Activated T-helper 17 cell treated with anti-CD3 and anti-CD28 coated beads, Interleukin-2, amount 50 U/mL, for 72 hours (primary cell): ENCODE data around the gene SLAIN1. TPM values are rescaled to one million over a fixed set of nuclear protein-coding genes. Genes with fewer than 3 reads are reported as not detected.

Experiments used
- ATAC-seq: fragments of 150-1000 bp; cut with Tn5 transposase; replicated peaks from 2 replicates; pipeline ENCODE4 v1.10.0; 2021; ENCODE audit warnings: mild to moderate bottlenecking, moderate library complexity
- H3K27ac Mint-ChIP-seq: one replicate; pipeline ENCODE4 v1.8.0; 2022; ENCODE audit warnings: mixed read lengths
- H3K27me3 Mint-ChIP-seq: one replicate; pipeline ENCODE4 v1.8.0; 2022; ENCODE audit warnings: mixed read lengths
- H3K36me3 Mint-ChIP-seq: one replicate; pipeline ENCODE4 v1.8.0; 2022; ENCODE audit warnings: low read depth, mild to moderate bottlenecking, mixed read lengths
- H3K4me1 Mint-ChIP-seq: one replicate; pipeline ENCODE4 v1.8.0; 2022; ENCODE audit warnings: mixed read lengths
- H3K4me3 Mint-ChIP-seq: one replicate; pipeline ENCODE4 v1.8.0; 2022; ENCODE audit warnings: mild to moderate bottlenecking, mixed read lengths
- H3K9me3 Mint-ChIP-seq: one replicate; pipeline ENCODE4 v1.8.0; 2022; ENCODE audit warnings: mixed read lengths
- total RNA-seq, 2 donors: library from RNA; stranded (reverse); gene quantifications; one replicate each; pipeline ENCODE4 v1.2.3, GENCODE V29; 2022

Gene SLAIN1
- total RNA-seq, 2 donors from 2014 or later = 17.1 to 34.4 TPM

DNA sequence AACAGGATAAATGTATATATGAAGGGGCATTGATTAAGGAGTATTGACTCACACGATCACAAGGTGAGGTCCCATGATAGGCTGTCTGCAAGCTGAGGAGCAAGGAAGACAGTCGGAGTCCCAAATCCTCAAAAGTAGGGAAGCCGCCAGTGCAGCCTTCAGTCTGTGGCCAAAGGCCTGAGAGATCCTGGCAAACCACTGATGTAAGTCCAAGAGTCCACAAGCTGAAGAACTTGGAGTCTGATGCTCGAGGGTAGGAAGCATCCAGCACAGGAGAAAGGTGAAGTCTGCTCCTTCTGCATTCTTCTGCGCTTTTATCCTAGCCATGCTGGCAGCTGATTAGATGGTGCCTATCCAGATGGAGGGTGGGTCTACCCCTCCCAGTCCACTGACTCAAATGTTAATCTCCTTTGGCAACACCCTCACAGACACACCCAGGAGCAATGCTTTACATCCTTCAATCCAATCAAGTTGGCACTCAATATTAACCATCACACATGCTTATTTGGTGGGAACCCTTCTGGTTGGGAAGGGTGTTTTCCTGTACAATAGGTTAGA is 55.1 kb downstream of the SLAIN1 start:
- H3K27ac Mint-ChIP-seq = no peak overlapping the region
- no peaks in the 10 kb centered on the region for H3K9me3 Mint-ChIP-seq
- peaks cover 13% of the 10 kb centered on the region for H3K4me1 Mint-ChIP-seq
- no peak for ATAC-seq
- H3K36me3 Mint-ChIP-seq = peaks cover 41% of the 10 kb centered on the region
- no peak overlapping the region for H3K4me3 Mint-ChIP-seq
- no peaks in the 10 kb centered on the region for H3K27me3 Mint-ChIP-seq

DNA sequence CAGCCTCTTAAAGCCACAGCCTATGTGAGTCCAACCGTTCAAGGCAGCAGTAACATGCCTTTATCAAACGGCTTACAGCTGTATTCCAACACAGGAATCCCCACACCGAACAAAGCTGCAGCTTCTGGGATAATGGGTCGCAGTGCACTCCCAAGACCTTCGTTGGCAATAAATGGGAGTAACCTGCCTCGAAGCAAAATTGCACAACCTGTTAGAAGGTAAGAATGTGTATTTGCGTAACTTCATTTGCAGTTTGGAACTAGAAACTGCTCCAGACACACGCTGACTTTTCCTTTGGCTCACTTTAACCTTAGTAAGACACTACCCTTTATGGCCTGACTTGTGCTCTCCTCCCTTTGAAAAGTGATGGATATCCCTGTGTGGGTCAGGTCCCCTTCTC is 63.4 kb downstream of the SLAIN1 start:
- peaks cover 69% of the 10 kb centered on the region for H3K36me3 Mint-ChIP-seq

DNA sequence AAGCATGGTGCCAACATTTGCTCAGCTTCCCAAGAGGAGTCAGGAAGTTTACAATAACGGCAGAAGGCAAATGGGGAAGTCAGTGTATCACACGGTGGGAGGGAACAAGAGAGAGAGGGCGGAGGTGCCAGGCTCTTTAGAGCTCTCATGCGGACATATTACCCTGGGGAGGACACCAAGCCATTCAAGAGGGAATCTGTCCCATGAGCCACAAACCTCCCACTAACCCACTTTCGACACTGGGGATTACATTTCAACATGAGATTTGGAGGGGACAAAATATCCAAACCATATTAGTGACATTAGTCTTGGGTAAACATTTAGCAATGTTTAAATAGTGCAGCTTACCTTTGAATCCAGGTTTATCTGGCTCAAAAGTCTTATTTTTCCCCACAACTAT is 69.9 kb downstream of the SLAIN1 start:
- Mint-ChIP-seq H3K4me1 (peaks cover 7% of the 10 kb centered on the region), H3K4me3 (no peak overlapping the region), H3K27ac (no peak overlapping the region), H3K27me3 (no peaks in the 10 kb centered on the region), H3K36me3 (peaks cover 31% of the 10 kb centered on the region), H3K9me3 (no peaks in the 10 kb centered on the region)
- no peak for ATAC-seq

More for the DNA sequence above, 63.4 kb downstream of the SLAIN1 start:
- ATAC-seq = no peak
- Mint-ChIP-seq H3K9me3 (no peaks in the 10 kb centered on the region), H3K27me3 (no peaks in the 10 kb centered on the region), H3K4me3 (no peak overlapping the region), H3K27ac (no peak overlapping the region), H3K4me1 (no peaks in the 10 kb centered on the region)

DNA sequence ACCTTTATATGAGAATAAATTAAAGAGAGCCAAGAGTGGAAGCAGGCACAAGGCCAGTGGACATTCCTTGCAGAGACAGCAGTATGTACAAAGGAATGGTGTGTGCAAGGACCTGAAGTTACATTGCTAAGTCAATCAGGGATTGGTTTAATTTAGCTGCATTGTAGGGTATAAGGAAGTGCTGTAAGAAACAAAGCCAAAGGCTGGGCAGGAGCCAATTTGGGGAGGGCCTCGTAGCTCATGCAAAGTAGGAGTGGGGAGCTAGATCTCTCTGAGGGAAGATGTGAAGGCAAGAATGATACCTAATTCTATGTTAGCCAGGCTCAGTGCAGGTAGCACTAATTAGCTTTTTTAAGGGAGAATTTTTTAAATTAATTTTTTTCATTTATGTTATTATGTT is 76.7 kb downstream of the SLAIN1 start:
- Mint-ChIP-seq H3K36me3 (no peaks in the 10 kb centered on the region), H3K4me1 (peaks cover 4% of the 10 kb centered on the region), H3K9me3 (no peaks in the 10 kb centered on the region), H3K27me3 (no peaks in the 10 kb centered on the region), H3K27ac (no peak overlapping the region), H3K4me3 (no peak overlapping the region)
- no peak for ATAC-seq

DNA sequence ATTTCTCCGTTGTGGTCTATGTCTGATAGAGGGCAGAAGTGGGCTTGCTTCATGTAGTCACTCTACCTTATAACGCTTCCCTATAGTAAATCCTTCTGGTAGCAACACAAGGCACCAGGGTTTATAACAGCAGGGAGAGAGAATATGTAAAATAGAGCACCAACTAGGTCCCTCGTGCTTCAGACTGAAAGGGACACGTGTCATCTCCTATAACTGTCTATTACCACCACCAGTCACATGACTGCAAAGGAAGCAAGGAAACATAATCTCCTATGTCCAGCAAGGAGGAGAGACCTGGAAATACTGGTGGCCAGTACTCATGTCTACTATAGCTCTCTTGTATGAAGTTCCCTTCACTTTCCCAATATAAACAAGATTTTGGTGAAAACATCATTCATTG is 79.2 kb downstream of the SLAIN1 start:
- Mint-ChIP-seq H3K36me3 (no peaks in the 10 kb centered on the region), H3K27me3 (no peaks in the 10 kb centered on the region), H3K4me3 (no peak overlapping the region), H3K9me3 (no peaks in the 10 kb centered on the region), H3K27ac (no peak overlapping the region), H3K4me1 (peaks cover 6% of the 10 kb centered on the region)
- ATAC-seq = no peak

DNA sequence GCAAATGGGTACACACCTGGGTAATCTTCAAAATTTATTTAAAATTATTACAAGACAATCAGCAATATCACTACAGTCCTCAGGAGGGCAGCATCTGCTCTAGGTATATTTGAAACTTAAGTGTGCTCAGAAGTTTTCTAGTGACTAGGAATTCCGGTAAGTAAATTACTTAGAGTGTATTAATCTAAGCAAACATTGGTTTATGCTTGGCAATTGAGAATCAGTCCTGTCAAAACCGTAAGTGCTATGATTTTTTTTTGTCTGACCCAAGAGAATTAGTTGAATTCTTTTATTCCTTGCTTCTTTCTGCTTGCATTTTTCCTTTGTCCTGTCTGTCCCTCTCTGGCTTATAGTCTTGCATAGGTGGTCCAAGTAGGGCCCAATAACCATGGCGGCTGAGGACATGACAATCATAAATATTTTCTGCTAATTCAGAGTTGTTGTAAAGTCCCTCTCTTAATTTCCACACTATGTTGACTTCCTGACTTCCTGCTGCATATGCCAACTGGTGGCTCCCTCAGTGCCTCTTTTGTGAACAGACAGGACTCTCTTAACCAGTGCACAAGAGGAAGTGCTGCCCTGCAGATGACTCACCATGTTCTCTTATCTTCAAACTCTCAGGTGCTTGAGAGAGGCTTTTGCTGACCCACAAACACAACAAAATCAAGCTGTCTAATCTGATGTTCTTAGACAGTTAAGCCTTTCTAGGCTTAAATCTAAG is 82.2 kb downstream of the SLAIN1 start:
- Mint-ChIP-seq H3K36me3 (no peaks in the 10 kb centered on the region), H3K4me1 (peaks cover 6% of the 10 kb centered on the region), H3K9me3 (no peaks in the 10 kb centered on the region), H3K27ac (peak overlapping the region; percentile 7), H3K4me3 (no peak overlapping the region), H3K27me3 (no peaks in the 10 kb centered on the region)
- peak; percentile 77 for ATAC-seq

DNA sequence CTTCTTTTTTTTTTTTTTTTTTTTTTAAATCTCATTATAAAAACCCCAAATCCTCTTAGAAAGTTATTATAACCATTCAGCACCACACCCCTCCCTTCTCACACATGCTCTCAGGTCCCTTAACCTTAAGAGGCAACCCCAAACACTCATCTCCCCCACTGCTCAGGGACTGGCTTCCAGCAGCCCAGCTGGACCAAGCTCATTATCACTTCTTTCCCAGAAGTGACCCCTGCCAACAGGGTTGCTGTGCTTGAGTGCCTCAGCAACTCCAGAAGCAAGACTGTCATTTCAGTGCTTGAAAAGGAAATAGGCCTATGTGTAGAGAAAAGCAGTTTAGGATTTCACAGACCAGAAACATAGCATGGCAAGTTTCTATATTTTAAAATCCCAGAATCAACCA is 84.3 kb downstream of the SLAIN1 start:
- Mint-ChIP-seq H3K27me3 (no peaks in the 10 kb centered on the region), H3K4me3 (no peak overlapping the region), H3K36me3 (no peaks in the 10 kb centered on the region), H3K27ac (no peak overlapping the region), H3K9me3 (no peaks in the 10 kb centered on the region), H3K4me1 (peaks cover 6% of the 10 kb centered on the region)
- no peak for ATAC-seq

DNA sequence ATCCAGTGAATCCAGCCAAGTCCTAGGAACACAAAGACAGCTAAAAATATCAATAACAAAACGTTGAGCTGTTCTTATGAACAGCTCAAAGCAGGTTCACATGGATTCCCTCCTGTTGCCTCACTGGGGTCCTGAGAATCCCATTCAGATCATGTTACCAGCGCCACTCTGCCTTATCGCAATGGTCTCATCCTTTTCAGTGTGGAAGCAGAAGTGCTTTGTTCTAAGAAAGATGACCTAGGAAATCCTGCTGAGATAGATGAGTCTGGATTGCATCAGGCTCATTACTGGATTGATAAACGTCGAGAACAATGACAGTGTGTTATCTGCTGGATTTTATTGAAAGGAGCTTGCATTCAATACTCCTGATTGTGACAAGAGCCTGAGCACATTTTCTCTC is 87.0 kb downstream of the SLAIN1 start:
- Mint-ChIP-seq H3K4me3 (no peak overlapping the region), H3K27ac (no peak overlapping the region), H3K36me3 (peaks cover 6% of the 10 kb centered on the region), H3K4me1 (peaks cover 6% of the 10 kb centered on the region), H3K27me3 (peaks cover 3% of the 10 kb centered on the region), H3K9me3 (peaks cover 3% of the 10 kb centered on the region)
- ATAC-seq = no peak

DNA sequence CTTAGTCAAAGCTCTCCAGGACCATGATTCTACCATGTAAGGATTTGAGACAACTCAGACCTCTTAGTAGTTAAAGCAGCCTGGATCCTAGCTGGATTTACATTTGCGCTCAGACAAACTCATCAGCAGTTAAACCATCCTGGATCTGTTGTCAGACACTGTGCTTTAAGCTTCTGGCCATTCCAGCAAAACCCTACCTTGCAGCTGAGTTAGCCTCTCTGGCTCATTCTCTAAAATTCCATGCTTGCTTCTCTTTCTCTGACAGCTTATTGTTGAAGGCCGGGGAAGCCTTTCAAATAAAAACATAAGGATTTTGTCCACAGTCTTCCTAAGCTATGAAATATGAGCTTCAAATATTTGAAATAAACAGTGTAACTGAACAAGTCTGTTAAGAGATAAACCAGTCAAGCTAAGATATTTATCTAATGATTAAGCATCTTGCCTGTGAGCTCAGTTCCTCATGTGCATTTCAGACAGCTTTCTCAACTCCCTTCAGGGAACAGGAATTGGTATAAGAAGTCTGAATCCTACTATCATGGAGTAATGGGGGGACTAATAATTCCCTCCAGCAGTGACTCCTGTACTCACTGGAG is 89.3 kb downstream of the SLAIN1 start:
- H3K4me3 Mint-ChIP-seq = no peak overlapping the region
- H3K27ac Mint-ChIP-seq = no peak overlapping the region
- H3K36me3 Mint-ChIP-seq = peaks cover 6% of the 10 kb centered on the region
- no peak for ATAC-seq
- peaks cover 3% of the 10 kb centered on the region for H3K27me3 Mint-ChIP-seq
- H3K9me3 Mint-ChIP-seq = peaks cover 10% of the 10 kb centered on the region
- H3K4me1 Mint-ChIP-seq = no peaks in the 10 kb centered on the region

DNA sequence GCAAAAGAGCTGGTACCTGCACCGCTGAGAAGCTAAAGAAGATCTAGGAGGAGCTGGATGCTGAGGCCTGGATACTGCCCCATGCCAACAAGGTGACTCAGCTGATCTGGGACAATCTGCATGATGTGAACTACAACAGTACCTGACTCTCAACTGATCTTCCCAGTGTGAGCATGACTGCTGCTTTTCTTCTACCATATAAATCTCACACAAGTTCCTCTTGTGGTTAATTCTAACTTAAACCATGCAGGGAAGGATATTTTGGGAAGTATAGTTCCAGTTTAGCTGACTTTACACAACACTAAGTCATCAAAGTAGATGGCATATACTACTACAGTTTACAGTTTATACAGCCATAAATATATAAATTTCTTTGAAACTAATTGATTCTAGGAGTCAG is 91.9 kb downstream of the SLAIN1 start:
- Mint-ChIP-seq H3K27me3 (peaks cover 3% of the 10 kb centered on the region), H3K9me3 (peaks cover 23% of the 10 kb centered on the region), H3K4me3 (no peak overlapping the region), H3K36me3 (peaks cover 6% of the 10 kb centered on the region), H3K4me1 (no peaks in the 10 kb centered on the region), H3K27ac (no peak overlapping the region)
- no peak for ATAC-seq

DNA sequence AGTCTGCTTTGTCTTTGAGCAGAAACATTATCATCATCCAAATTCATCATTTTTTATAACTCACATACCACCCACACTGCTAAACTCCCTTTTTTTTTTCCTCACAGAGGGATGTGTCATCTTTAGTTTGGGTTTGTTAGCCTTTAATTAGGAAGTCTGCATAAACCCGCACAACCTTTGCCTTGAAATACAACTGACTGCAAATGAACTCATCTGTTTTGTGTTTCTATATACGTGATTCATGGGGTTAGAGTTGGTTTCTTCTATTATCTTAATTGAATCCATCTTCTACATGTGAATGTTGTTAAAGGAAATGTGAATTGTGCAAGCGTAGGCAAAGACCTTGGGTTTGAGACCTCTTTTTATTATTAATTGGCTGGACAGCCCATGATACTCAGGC is 102.7 kb downstream of the SLAIN1 start:
- H3K9me3 Mint-ChIP-seq = no peaks in the 10 kb centered on the region
- ATAC-seq = no peak
- H3K27me3 Mint-ChIP-seq = peaks cover 4% of the 10 kb centered on the region
- no peaks in the 10 kb centered on the region for H3K36me3 Mint-ChIP-seq
- no peak overlapping the region for H3K27ac Mint-ChIP-seq
- no peak overlapping the region for H3K4me3 Mint-ChIP-seq
- no peaks in the 10 kb centered on the region for H3K4me1 Mint-ChIP-seq

DNA sequence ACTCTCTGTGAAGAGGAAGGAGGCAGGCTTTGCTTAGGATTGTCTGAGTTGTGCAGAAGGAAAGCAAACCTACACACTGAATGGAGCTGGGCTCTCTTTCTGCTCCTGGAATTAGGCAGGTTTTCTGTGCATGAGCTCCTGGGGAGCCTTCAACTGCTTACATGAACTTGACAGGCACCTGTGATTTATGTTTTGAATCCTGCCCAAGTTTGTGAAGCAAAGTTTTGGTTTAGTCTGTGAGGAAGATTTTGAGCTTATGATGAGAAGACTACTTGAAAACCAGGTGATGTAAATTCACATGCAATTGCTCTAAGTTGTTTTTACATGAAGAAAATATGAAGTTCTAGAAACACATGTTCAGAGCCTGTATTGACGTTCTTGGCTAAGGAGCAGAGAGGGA is 109.0 kb downstream of the SLAIN1 start:
- Mint-ChIP-seq H3K27ac (no peak overlapping the region), H3K4me1 (no peaks in the 10 kb centered on the region), H3K27me3 (peaks cover 4% of the 10 kb centered on the region), H3K4me3 (no peak overlapping the region), H3K36me3 (no peaks in the 10 kb centered on the region), H3K9me3 (no peaks in the 10 kb centered on the region)
- no peak for ATAC-seq

DNA sequence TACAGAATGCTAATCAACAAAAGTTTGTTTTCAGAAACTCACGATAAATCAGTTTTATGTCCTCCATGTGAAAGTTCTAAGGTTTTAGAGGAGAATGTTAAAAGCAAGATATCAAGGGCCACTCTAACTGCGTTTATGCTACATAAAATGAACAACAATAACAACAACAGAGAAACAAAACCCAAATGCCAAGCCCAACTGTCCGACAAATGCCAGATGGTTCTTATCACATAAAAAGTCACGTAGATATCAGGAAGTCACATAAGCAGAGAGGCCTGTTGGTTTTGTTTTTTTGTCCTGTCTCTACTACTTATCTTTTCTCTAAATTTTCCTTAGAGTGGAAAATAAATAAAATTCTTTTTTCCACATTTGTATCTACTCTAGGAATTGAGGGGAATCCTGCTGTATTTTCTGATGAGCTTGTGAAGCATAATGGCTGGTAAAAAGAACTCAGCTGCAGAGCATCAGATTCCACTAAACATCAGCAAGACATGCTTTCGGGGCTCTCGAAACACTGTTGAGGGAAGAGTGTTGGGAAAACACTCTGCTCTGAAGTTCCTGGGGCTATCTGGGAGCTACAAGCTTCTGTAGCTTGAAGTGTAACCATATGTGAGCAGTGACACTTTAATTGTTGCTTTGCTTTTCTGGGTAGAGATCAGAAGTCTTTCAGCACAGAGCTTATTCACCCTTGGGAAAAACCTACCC is 110.1 kb downstream of the SLAIN1 start:
- Mint-ChIP-seq H3K4me1 (no peaks in the 10 kb centered on the region), H3K27me3 (no peaks in the 10 kb centered on the region), H3K9me3 (no peaks in the 10 kb centered on the region)

DNA sequence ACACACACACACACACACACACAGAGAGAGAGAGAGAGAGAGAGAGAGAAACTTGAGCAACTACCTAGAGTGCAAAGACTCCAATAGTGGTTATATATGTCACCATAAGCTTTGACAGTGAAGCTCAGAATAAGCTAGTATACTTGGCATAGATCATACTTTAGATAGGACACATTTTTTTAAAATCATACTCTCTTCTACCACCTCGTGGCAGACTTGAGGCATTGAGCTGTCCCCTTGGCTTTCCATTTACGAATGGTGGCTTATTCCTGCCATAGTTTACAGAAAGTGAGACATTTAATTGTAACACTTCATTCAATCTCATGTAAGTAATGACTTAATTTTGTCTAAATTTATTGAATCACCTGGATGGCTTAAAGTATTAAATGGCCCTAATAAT is 112.9 kb downstream of the SLAIN1 start:
- Mint-ChIP-seq H3K27me3 (no peaks in the 10 kb centered on the region), H3K36me3 (no peaks in the 10 kb centered on the region), H3K4me1 (no peaks in the 10 kb centered on the region)

More for the DNA sequence above, 110.1 kb downstream of the SLAIN1 start:
- Mint-ChIP-seq H3K36me3 (no peaks in the 10 kb centered on the region), H3K27ac (no peak overlapping the region), H3K4me3 (no peak overlapping the region)
- ATAC-seq = no peak

DNA sequence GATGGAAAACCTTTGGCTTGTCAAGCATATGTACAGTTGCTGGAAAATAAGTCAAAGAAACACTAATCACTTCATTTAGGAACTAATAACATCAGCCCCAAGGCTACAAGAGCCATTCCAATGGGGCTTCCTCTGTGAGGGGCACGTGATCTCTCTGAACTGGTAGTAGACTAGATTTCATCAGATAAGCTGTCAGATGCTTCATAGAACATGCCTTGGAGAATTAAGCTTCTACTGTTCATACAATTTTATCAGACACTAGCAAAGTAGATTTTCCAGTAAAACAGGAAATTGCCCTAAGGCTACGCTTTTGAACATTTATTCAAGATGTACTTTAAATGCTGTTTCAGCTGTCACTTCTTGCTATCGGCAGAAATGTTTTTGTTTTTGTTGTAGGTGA is 113.4 kb downstream of the SLAIN1 start:
- Mint-ChIP-seq H3K9me3 (no peaks in the 10 kb centered on the region), H3K27ac (no peak overlapping the region), H3K27me3 (no peaks in the 10 kb centered on the region), H3K4me3 (no peak overlapping the region), H3K36me3 (no peaks in the 10 kb centered on the region), H3K4me1 (no peaks in the 10 kb centered on the region)
- ATAC-seq = no peak

More for the DNA sequence above, 112.9 kb downstream of the SLAIN1 start:
- H3K4me3 Mint-ChIP-seq = no peak overlapping the region
- H3K27ac Mint-ChIP-seq = no peak overlapping the region
- H3K9me3 Mint-ChIP-seq = no peaks in the 10 kb centered on the region
- peak; percentile 35 for ATAC-seq
